ENCODE results near the gene PTTG1IP. TPM values are rescaled to one million over a fixed set of nuclear protein-coding genes. Genes with fewer than 3 reads are reported as not detected.

PTTG1IP gene
- total RNA-seq, 1 experiment from 2014 or later: 445 TPM

GRCh38 chr21:44846485-44847260 is 26.8 kb downstream of the PTTG1IP start:
- Histone ChIP-seq H3K9me3 (no peaks in the 10 kb centered on the region), H3K4me3 (no peak overlapping the region), H3K36me3 (peaks cover 31% of the 10 kb centered on the region), H3K27me3 (no peaks in the 10 kb centered on the region)
- DNase-seq: no peak

GRCh38 chr21:44846224-44846484 is 27.3 kb downstream of the PTTG1IP start:
- no peaks in the 10 kb centered on the region for H3K27me3 ChIP-seq

GRCh38 chr21:44845418-44846223 is 27.9 kb downstream of the PTTG1IP start:
- Histone ChIP-seq H3K27me3 (no peaks in the 10 kb centered on the region), H3K4me3 (peak overlapping the region; percentile 6; the same call in 1 of the 2 replicates), H3K9me3 (no peaks in the 10 kb centered on the region), H3K36me3 (peaks cover 23% of the 10 kb centered on the region)
- peak; percentile 82 for DNase-seq

More at GRCh38 chr21:44846224-44846484, 27.3 kb downstream of the PTTG1IP start:
- DNase-seq: no peak
- peak overlapping the region; percentile 6; the same call in 1 of the 2 replicates for H3K4me3 ChIP-seq
- no peaks in the 10 kb centered on the region for H3K9me3 ChIP-seq
- peaks cover 28% of the 10 kb centered on the region for H3K36me3 ChIP-seq

- Histone ChIP-seq H3K4me3 (no peak overlapping the region), H3K36me3 (peaks cover 9% of the 10 kb centered on the region)
- DNase-seq: no peak
Measured at GRCh38 chr21:44844256-44844655, 29.2 kb downstream of the PTTG1IP start.

GRCh38 chr21:44842721-44843445 is 30.6 kb downstream of the PTTG1IP start:
- H3K36me3 ChIP-seq: no peaks in the 10 kb centered on the region; the same call in 1 of the 2 replicates
- no peak for DNase-seq
- no peak overlapping the region for H3K4me3 ChIP-seq
- H3K27me3 ChIP-seq: no peaks in the 10 kb centered on the region
- no peaks in the 10 kb centered on the region for H3K9me3 ChIP-seq

More at GRCh38 chr21:44844256-44844655, 29.2 kb downstream of the PTTG1IP start:
- no peaks in the 10 kb centered on the region for H3K27me3 ChIP-seq
- no peaks in the 10 kb centered on the region for H3K9me3 ChIP-seq

GRCh38 chr21:44842087-44842486 is 31.4 kb downstream of the PTTG1IP start:
- H3K4me3 ChIP-seq: no peak overlapping the region

GRCh38 chr21:44840771-44841170 is 32.7 kb downstream of the PTTG1IP start:
- no peak for DNase-seq
- Histone ChIP-seq H3K36me3 (no peaks in the 10 kb centered on the region), H3K9me3 (no peaks in the 10 kb centered on the region), H3K4me3 (no peak overlapping the region), H3K27me3 (no peaks in the 10 kb centered on the region)

More at GRCh38 chr21:44842087-44842486, 31.4 kb downstream of the PTTG1IP start:
- no peaks in the 10 kb centered on the region for H3K27me3 ChIP-seq
- no peaks in the 10 kb centered on the region for H3K9me3 ChIP-seq
- H3K36me3 ChIP-seq: no peaks in the 10 kb centered on the region; the same call in 1 of the 2 replicates
- DNase-seq: no peak

- Histone ChIP-seq H3K27me3 (no peaks in the 10 kb centered on the region), H3K9me3 (no peaks in the 10 kb centered on the region), H3K36me3 (no peaks in the 10 kb centered on the region), H3K4me3 (no peak overlapping the region)
- no peak for DNase-seq
Measured at GRCh38 chr21:44838951-44839350, 34.5 kb downstream of the PTTG1IP start.

GRCh38 chr21:44838039-44838895 is 35.2 kb downstream of the PTTG1IP start:
- H3K9me3 ChIP-seq: no peaks in the 10 kb centered on the region
- H3K36me3 ChIP-seq: no peaks in the 10 kb centered on the region
- no peak for DNase-seq
- H3K4me3 ChIP-seq: no peak overlapping the region
- no peaks in the 10 kb centered on the region for H3K27me3 ChIP-seq

GRCh38 chr21:44837537-44837936 is 36.0 kb downstream of the PTTG1IP start:
- H3K4me3 ChIP-seq: no peak overlapping the region
- no peak for DNase-seq
- no peaks in the 10 kb centered on the region for H3K9me3 ChIP-seq
- H3K27me3 ChIP-seq: no peaks in the 10 kb centered on the region
- no peaks in the 10 kb centered on the region for H3K36me3 ChIP-seq

GRCh38 chr21:44836666-44837471 is 36.6 kb downstream of the PTTG1IP start:
- Histone ChIP-seq H3K27me3 (no peaks in the 10 kb centered on the region), H3K4me3 (no peak overlapping the region), H3K36me3 (no peaks in the 10 kb centered on the region), H3K9me3 (no peaks in the 10 kb centered on the region)
- DNase-seq: peak; percentile 23

GRCh38 chr21:44836349-44836665 is 37.2 kb downstream of the PTTG1IP start:
- no peaks in the 10 kb centered on the region for H3K36me3 ChIP-seq
- no peaks in the 10 kb centered on the region for H3K27me3 ChIP-seq
- H3K9me3 ChIP-seq: no peaks in the 10 kb centered on the region
- no peak for DNase-seq
- H3K4me3 ChIP-seq: no peak overlapping the region

- no peak for DNase-seq
- H3K27me3 ChIP-seq: no peaks in the 10 kb centered on the region
Measured at GRCh38 chr21:44835647-44835973, 37.9 kb downstream of the PTTG1IP start.

GRCh38 chr21:44834951-44835646 is 38.4 kb downstream of the PTTG1IP start:
- Histone ChIP-seq H3K4me3 (no peak overlapping the region), H3K36me3 (no peaks in the 10 kb centered on the region), H3K9me3 (no peaks in the 10 kb centered on the region), H3K27me3 (no peaks in the 10 kb centered on the region)
- DNase-seq: no peak

More at GRCh38 chr21:44835647-44835973, 37.9 kb downstream of the PTTG1IP start:
- Histone ChIP-seq H3K4me3 (no peak overlapping the region), H3K9me3 (no peaks in the 10 kb centered on the region), H3K36me3 (no peaks in the 10 kb centered on the region)

- Histone ChIP-seq H3K9me3 (peaks cover 5% of the 10 kb centered on the region), H3K36me3 (no peaks in the 10 kb centered on the region), H3K4me3 (no peak overlapping the region), H3K27me3 (no peaks in the 10 kb centered on the region)
- no peak for DNase-seq
Measured at GRCh38 chr21:44834231-44834950, 39.1 kb downstream of the PTTG1IP start.

Data from MG63 (cell line).